ENCODE measurements around the gene LRRC7. TPM values are rescaled to one million over a fixed set of nuclear protein-coding genes. Genes with fewer than 3 reads are reported as not detected.

LRRC7 gene
- total and polyA plus RNA-seq, 8 donors: 3.4 to 5.9 (median 5.1) TPM; not detected in 2

DNA sequence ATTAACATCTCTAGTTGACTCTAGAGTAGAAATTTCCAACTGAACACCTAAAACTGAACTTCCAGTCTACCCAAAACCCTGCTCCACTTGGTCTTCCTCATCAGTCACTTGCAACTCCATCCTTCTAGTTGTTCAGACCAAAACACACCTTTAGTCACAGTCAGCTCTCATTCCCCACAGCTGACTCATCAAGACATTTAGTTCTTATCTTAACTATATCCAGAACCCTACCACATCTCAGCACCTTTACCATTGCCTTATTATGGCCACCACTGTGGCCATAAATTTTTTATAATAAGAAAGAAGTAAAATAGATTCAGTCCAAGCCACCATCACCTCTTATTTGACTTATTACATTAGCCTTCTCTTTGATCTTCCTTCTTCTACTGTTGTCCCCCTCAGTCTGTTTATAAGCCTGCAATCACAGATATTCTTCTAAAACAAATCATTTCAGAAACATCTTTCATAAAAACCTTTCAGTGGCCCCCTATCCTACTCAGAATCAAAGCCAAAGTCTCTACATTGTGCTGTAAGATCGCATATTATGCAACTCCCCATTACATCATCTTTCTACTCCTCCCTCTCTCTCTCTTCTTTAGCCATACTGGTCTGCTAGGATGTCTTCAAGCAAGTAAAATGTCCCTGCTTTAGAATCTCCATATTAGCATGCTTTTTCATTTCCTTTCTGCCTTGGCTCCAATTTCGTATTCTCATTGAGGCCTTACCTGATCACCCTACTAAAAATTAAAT lies 361.8 kb downstream of the LRRC7 start:
- Histone ChIP-seq H3K9me3 (peaks cover 0 to 8% of the 10 kb centered on the region in 2 donors), H3K4me1 (no peaks in the 10 kb centered on the region), H3K27ac (no peak overlapping the region), H3K4me3 (no peak overlapping the region), H3K36me3 (no peaks in the 10 kb centered on the region), H3K27me3 (no peaks in the 10 kb centered on the region)
- TF ChIP-seq, protein P1, sequence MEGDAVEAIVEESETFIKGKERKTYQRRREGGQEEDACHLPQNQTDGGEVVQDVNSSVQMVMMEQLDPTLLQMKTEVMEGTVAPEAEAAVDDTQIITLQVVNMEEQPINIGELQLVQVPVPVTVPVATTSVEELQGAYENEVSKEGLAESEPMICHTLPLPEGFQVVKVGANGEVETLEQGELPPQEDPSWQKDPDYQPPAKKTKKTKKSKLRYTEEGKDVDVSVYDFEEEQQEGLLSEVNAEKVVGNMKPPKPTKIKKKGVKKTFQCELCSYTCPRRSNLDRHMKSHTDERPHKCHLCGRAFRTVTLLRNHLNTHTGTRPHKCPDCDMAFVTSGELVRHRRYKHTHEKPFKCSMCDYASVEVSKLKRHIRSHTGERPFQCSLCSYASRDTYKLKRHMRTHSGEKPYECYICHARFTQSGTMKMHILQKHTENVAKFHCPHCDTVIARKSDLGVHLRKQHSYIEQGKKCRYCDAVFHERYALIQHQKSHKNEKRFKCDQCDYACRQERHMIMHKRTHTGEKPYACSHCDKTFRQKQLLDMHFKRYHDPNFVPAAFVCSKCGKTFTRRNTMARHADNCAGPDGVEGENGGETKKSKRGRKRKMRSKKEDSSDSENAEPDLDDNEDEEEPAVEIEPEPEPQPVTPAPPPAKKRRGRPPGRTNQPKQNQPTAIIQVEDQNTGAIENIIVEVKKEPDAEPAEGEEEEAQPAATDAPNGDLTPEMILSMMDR (IDR thresholded peaks at IDR 0.05): no peak
- DNase-seq (no peak), ATAC-seq (no peak)
- intact Hi-C loops (cut with DNase I): no loop called here

GRCh38 chr1:69930396-69930795 lies 362.7 kb downstream of the LRRC7 start:
- H3K27ac ChIP-seq: no peak overlapping the region
- H3K4me3 ChIP-seq: no peak overlapping the region
- no peaks in the 10 kb centered on the region for H3K36me3 ChIP-seq
- peaks cover 0 to 8% of the 10 kb centered on the region in 2 donors for H3K9me3 ChIP-seq
- TF ChIP-seq, protein P1 (IDR thresholded peaks at IDR 0.05): no peak
- no peaks in the 10 kb centered on the region for H3K4me1 ChIP-seq
- DNase-seq (no peak), ATAC-seq (no peak)
- no peaks in the 10 kb centered on the region for H3K27me3 ChIP-seq
- intact Hi-C loops (cut with DNase I): no loop called here

DNA sequence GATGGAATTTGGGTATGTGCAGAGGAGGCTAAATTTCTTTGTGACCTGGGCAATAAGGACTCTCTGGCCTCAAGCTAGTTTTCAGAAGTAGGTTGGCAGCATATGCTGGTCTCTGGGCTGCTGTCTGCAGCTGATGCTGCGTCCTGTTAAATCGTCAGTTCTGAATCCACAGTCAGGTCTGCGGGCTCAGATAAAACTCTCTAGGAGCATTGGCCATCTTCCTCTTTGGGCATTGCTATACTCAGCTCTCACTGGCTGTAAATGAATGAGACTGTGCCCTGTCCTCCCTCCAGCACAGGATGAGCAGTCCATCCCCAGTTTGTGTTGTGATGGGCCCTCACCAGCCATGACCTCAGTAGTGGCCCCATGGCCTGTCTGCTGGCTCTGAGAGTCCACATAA lies 365.0 kb downstream of the LRRC7 start:
- intact Hi-C loops (cut with DNase I): no loop called here
- DNase-seq (no peak), ATAC-seq (no peak)
- H3K27me3 ChIP-seq: no peaks in the 10 kb centered on the region
- TF ChIP-seq, protein P1 (IDR thresholded peaks at IDR 0.05): no peak
- H3K4me1 ChIP-seq: no peaks in the 10 kb centered on the region
- peaks cover 0 to 7% of the 10 kb centered on the region in 2 donors for H3K9me3 ChIP-seq
- H3K4me3 ChIP-seq: no peak overlapping the region
- H3K36me3 ChIP-seq: no peaks in the 10 kb centered on the region
- H3K27ac ChIP-seq: no peak overlapping the region

DNA sequence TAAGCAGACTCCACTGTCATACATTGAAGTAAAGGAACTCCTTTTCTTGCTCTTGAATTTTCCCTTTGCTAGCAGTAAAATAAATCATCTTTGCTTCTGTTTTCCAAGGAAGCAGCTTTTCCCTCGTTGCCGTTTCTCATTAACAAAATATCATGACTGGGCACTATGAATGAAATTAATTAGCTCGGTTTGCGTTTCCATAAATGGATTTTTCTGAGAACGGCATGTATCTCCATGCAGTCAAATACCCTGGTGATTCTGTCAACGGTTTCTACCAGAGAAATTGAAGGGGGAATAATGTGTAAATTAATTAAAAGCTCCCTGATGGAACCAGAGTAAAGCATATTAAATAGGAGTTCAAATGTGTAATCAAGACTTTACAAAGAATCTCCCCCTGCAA lies 372.5 kb downstream of the LRRC7 start:
- TF ChIP-seq, protein P1 (IDR thresholded peaks at IDR 0.05): no peak
- intact Hi-C loops (cut with DNase I): no loop called here
- no peaks in the 10 kb centered on the region for H3K27me3 ChIP-seq

DNA sequence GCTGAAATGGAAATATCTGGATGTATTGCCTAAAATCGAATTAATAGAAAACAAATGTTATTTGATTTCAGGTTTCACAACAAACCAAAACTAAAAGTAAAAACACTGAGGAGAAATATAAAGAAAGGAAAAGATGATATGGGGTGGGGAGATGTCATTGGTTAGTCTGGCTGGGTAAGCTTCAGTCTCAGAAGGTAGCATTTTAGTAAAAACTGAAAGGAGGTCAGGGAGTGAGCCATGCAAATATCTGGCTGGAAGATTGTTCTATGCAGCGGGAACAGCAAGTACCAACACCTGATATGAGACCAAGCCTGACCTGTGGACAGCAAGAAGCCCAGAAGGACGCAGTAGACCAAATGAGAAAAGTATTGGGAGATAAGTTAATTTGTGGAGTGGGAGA lies 373.1 kb downstream of the LRRC7 start:
- H3K9me3 ChIP-seq: peaks cover 0 to 7% of the 10 kb centered on the region in 2 donors
- TF ChIP-seq, protein P1 (IDR thresholded peaks at IDR 0.05): no peak
- H3K27me3 ChIP-seq: no peaks in the 10 kb centered on the region
- H3K4me1 ChIP-seq: no peaks in the 10 kb centered on the region
- intact Hi-C loops (cut with DNase I): no loop called here
- ATAC-seq: no peak
- DNase-seq: no peak
- H3K27ac ChIP-seq: no peak overlapping the region
- no peaks in the 10 kb centered on the region for H3K36me3 ChIP-seq
- no peak overlapping the region for H3K4me3 ChIP-seq

More for the DNA sequence above, 372.5 kb downstream of the LRRC7 start:
- DNase-seq (no peak), ATAC-seq (no peak)
- Histone ChIP-seq H3K9me3 (peaks cover 0 to 4% of the 10 kb centered on the region in 2 donors), H3K4me1 (no peaks in the 10 kb centered on the region), H3K36me3 (no peaks in the 10 kb centered on the region), H3K27ac (no peak overlapping the region), H3K4me3 (no peak overlapping the region)

Data from left lung (tissue), 10 donors.